Left lung (tissue), 10 donors: Measurements from ENCODE around the gene STX17. TPM values are rescaled to one million over a fixed set of nuclear protein-coding genes. Genes with fewer than 3 reads are reported as not detected.

Source experiments
- ATAC-seq: fragments of 200-7000 bp; cut with Tn5 transposase; one replicate; pipeline ENCODE4 v1.9.1; 2020; ENCODE audit warnings: moderate library complexity
- DNase-seq, 4 donors: peaks; one replicate each; pipeline ENCODE4 v3.0.0-alpha.2; 2013 to 2020
- H3K27ac ChIP-seq, 2 donors: fragments of 200-600 bp; sonication (generic) in 1 of 2; one replicate each; pipeline versions ENCODE4 v1.5.0 to v1.8.0; 2020 to 2021
- H3K27me3 ChIP-seq, 2 donors: fragments of 200-600 bp; sonication (generic) in 1 of 2; one replicate each; pipeline versions ENCODE4 v1.5.0 to v1.8.0; 2020 to 2021
- H3K36me3 ChIP-seq, 2 donors: fragments of 200-600 bp; sonication (generic) in 1 of 2; one replicate each; pipeline versions ENCODE4 v1.5.0 to v1.8.0; 2020 to 2021
- H3K4me1 ChIP-seq, 2 donors: fragments of 200-600 bp; one replicate each; pipeline ENCODE4 v1.8.0; 2021
- H3K4me3 ChIP-seq, 2 donors: fragments of 200-600 bp; sonication (generic) in 1 of 2; one replicate each; pipeline versions ENCODE4 v1.5.0 to v1.8.0; 2020 to 2021; ENCODE audit warnings: mild to moderate bottlenecking in 1 of 2
- H3K9me3 ChIP-seq, 2 donors: fragments of 200-600 bp; sonication (generic) in 1 of 2; one replicate each; pipeline versions ENCODE4 v1.5.0 to v1.8.0; 2020 to 2021
- CTCF ChIP-seq, 2 donors: fragments of 200-600 bp; sonication (generic) in 1 of 2; IDR thresholded peaks; one replicate each; pipeline versions ENCODE4 v1.5.0 to v1.8.0; 2021; ENCODE audit warnings: antibody characterized with exemption in 2 of 2
- intact Hi-C, 2 donors: fragments of 100-400 bp; cut with DNase I; formaldehyde crosslinking; loops; one replicate each; pipeline versions ENCODE4 v1.11.2 to v1.14.2; 2022
- polyA plus RNA-seq, 6 donors: library from polyadenylated mRNA; unstranded; fragments of 120-200 nt; gene quantifications; one replicate each; pipeline ENCODE4 v1.2.1, GENCODE V29; 2013; ENCODE audit not compliant: insufficient read length in 6 of 6
- total RNA-seq, 2 donors: library from RNA; stranded (reverse); fragmentation: NEBNext Ultra II Directional; extraction: Animal tissue kit (Norgen Biotek cat#: 25700); gene quantifications; one replicate each; pipeline ENCODE4 v1.2.1, GENCODE V29; 2021
- donor health status: DM: no; HTN: yes; CAD: no.
- donor health status: DM: no; HTN: no; CAD: no.

Gene STX17
- total and polyA plus RNA-seq, 8 donors, result 34.3 to 47.9 (median 37.7) TPM

DNA sequence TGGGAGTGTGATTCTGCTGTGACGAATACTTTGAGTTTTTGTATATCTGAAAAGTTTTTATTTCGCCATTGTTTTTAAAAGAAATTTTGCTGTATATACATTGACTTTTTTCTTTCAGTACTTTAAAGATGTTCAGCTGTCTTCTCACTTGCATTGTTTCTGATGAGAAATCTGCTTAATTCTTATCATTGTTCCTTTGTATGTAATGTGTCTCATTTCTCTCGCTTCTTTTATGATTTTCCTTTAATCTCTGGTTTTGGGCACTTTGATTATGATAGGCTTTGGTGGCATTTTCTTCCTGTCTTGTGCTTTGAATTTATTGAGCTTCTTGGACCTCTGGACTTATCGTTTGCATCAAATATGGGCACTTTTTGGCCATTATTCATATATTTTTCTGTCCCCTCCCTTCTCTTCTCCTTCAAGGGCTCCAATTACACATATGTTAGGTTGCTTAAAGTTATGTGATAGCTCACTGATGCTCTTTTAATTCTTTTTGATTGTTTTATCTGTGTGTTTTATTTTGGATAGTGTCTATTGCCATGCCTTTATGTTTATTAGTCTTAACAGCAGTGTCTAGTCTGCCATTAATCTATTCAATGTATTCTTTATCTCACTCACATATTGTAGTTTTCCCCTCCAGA lies 30.6 kb downstream of the STX17 start:
- Histone ChIP-seq H3K36me3 (peaks cover 0 to 3% of the 10 kb centered on the region in 2 donors), H3K9me3 (peaks cover 0 to 7% of the 10 kb centered on the region in 2 donors), H3K4me3 (no peak overlapping the region), H3K4me1 (no peaks in the 10 kb centered on the region), H3K27ac (no peak overlapping the region), H3K27me3 (no peaks in the 10 kb centered on the region)
- TF ChIP-seq CTCF (IDR thresholded peaks at IDR 0.05), result no peak
- ATAC-seq (no peak), DNase-seq (no peak)
- intact Hi-C loops, result no loop called here

DNA sequence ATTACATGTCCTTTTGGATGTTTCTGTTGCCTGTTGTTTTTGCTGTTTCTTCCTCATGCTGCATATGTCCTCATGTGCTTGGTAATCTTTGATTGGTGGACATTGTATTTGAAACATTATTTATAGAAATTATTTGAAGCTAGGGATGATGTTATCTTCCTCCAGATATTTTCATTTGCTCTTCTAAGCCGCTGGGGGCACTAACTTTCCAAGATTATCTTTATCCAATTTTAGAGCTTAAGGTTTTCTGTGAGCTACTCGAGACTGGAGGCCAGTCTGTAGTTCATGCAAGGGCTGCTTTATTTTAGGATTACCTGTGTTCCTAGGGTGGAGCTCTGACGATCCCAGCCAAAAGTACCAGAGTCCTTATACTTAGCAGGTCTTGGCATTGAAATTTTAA lies 40.9 kb downstream of the STX17 start:
- no peak overlapping the region for H3K4me3 ChIP-seq
- H3K27ac ChIP-seq, result no peak overlapping the region
- DNase-seq (no peak), ATAC-seq (no peak)
- no peaks in the 10 kb centered on the region for H3K27me3 ChIP-seq
- no peaks in the 10 kb centered on the region for H3K4me1 ChIP-seq
- peaks cover 0 to 11% of the 10 kb centered on the region in 2 donors for H3K36me3 ChIP-seq
- H3K9me3 ChIP-seq, result no peaks in the 10 kb centered on the region
- TF ChIP-seq CTCF (IDR thresholded peaks at IDR 0.05), result no peak
- intact Hi-C loops, result no loop called here

DNA sequence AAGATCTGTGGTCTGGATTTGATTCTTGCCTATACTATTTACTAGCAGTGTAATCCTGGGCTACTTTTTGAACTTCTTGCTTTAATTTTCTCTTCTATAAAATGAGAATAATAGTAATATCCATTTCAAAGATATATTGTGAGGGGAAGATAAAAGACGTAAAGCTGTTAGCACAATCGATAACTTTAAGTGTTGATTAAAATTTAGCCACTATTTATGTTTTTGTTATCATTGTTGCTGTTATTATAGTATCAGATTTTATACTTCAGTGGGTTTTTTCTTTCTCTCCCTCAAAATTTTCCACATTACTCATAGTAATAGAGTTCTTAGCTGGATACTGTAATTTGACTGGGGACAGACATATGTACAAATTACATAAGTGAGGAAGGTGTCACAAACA lies 42.0 kb downstream of the STX17 start:
- Histone ChIP-seq H3K4me1 (no peaks in the 10 kb centered on the region), H3K36me3 (peaks cover 0 to 11% of the 10 kb centered on the region in 2 donors), H3K4me3 (no peak overlapping the region), H3K27me3 (no peaks in the 10 kb centered on the region), H3K27ac (no peak overlapping the region), H3K9me3 (no peaks in the 10 kb centered on the region)
- TF ChIP-seq CTCF (IDR thresholded peaks at IDR 0.05), result no peak
- ATAC-seq (no peak), DNase-seq (no peak)
- intact Hi-C loops, result no loop called here

GRCh38 chr9:99948896-99949295 lies 42.4 kb downstream of the STX17 start:
- H3K27me3 ChIP-seq, result no peaks in the 10 kb centered on the region
- DNase-seq (peak in 1 of 4 donors; percentile 11), ATAC-seq (peak; percentile 41)
- no peak overlapping the region for H3K4me3 ChIP-seq
- no peak overlapping the region for H3K27ac ChIP-seq
- intact Hi-C loops, result no loop called here
- H3K36me3 ChIP-seq, result peaks cover 0 to 11% of the 10 kb centered on the region in 2 donors
- H3K9me3 ChIP-seq, result no peaks in the 10 kb centered on the region
- TF ChIP-seq CTCF (IDR thresholded peaks at IDR 0.05), result no peak
- no peaks in the 10 kb centered on the region for H3K4me1 ChIP-seq

DNA sequence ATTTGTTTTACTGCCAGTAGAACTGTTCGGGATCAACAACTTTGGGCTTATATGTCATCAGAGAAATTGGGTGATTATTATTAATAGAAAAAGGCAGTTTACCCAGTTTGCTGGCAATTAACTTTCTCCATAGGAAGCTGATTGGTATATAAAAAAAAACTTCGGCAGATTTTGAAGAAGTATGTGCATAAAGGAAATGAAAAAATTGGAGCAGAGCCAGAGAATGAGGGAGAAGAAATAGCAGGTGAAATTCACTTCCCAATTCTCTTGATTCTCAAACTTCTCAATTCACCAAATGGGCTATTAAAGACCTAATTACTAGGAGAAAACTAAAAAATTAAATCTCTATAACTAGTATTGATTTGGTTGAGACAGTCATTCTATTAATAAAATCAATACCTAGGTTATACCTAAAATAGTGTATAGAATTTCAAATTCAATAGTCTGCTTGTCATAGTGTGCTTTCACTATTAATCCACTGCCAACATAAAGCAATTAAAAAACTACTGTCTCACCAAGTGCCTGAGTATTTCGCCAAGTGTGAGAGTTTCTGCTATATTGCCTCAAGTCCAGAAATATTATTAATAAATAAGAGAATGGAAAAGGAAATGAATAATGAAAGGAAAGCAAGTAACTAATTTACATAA lies 47.5 kb downstream of the STX17 start:
- Histone ChIP-seq H3K27me3 (no peaks in the 10 kb centered on the region), H3K27ac (no peak overlapping the region), H3K9me3 (no peaks in the 10 kb centered on the region), H3K4me3 (no peak overlapping the region), H3K36me3 (peaks cover 0 to 11% of the 10 kb centered on the region in 2 donors), H3K4me1 (no peaks in the 10 kb centered on the region)
- no peak for DNase-seq
- TF ChIP-seq CTCF (IDR thresholded peaks at IDR 0.05), result no peak
- intact Hi-C loops, result no loop called here
- no peak for ATAC-seq
